Measurements from ENCODE around the gene PARD6G.
"Not testable (repeated sequence)": the region's sequence is repeated elsewhere in the genome, so short reads cannot be mapped to it uniquely, and the experiment has no call there.

PARD6G gene

DNA sequence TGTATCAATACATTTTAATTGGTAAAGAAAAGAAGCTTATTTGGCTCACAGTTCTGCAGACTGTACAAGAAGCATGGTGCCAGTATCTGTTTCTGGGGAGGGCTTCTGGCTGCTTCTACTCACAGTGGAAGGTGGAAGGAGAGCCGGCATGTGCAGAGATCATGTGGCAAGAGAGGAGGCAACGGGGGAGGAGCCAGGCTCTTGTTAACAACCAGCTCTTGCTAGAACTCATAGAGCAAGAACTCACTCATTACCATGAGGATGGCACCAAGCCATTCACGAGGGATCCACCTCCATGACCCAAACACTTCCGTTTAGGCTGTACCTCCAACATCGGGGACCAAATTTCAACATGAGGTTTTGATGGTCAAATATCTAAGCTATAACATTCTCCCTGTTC, 7.5 kb downstream of the PARD6G start:
- no peak overlapping the region for H3K4me3 ChIP-seq (ENCODE audit: low read depth, low read length)
- TF ChIP-seq, protein P1, sequence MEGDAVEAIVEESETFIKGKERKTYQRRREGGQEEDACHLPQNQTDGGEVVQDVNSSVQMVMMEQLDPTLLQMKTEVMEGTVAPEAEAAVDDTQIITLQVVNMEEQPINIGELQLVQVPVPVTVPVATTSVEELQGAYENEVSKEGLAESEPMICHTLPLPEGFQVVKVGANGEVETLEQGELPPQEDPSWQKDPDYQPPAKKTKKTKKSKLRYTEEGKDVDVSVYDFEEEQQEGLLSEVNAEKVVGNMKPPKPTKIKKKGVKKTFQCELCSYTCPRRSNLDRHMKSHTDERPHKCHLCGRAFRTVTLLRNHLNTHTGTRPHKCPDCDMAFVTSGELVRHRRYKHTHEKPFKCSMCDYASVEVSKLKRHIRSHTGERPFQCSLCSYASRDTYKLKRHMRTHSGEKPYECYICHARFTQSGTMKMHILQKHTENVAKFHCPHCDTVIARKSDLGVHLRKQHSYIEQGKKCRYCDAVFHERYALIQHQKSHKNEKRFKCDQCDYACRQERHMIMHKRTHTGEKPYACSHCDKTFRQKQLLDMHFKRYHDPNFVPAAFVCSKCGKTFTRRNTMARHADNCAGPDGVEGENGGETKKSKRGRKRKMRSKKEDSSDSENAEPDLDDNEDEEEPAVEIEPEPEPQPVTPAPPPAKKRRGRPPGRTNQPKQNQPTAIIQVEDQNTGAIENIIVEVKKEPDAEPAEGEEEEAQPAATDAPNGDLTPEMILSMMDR (IDR thresholded peaks at IDR 0.05; ENCODE audit: borderline replicate concordance, insufficient read depth, low read depth, low read length) = no peak

DNA sequence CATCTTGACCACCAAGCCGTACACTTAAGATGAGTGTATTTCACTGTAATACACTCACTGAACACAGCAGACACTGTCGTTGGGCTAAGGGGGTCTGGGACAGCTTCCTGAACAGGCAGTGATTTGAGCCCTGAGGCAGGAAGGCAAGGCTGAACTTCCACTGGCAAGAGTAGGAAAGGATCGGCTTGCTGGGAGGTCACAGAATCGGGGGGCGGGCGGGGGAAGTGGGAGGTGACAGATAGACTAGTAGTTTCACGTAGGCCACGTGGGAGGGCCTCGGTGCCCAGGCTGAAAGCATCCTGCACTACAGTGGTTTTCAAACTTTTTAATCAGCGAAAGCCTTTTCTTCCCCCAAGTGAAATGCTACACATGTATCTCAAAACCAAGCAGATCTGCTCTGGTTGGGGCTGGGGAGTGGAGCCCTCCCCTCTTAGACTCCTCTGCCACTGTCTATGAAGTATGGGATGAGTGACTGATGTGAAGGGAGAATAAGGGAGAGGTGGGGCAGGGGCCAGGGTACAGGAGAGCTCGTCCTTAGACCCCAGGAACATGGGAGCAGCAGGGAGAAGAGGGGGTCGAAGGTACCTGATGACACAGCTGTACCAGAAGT, 8.6 kb downstream of the PARD6G start:
- TF ChIP-seq, protein P1 (IDR thresholded peaks at IDR 0.05; ENCODE audit: borderline replicate concordance, insufficient read depth, low read depth, low read length) = no peak

DNA sequence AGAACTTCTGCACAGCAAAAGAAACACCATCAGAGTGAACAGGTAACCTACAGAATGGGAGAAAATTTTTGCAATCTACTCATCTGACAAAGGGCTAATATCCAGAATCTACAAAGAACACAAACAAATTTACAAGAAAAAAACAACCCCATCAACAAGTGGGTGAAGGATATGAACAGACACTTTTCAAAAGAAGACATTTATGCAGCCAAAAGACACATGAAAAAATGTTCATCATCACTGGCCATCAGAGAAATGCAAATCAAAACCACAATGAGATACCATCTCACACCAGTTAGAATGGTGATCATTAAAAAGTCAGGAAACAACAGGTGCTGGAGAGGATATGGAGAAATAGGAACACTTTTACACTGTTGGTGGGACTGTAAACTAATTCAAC, 9.8 kb downstream of the PARD6G start:
- not testable (repeated sequence) for H3K4me3 ChIP-seq (ENCODE audit: low read depth, low read length)

More for the DNA sequence above, 8.6 kb downstream of the PARD6G start:
- H3K4me3 ChIP-seq (ENCODE audit: low read depth, low read length) = no peak overlapping the region

DNA sequence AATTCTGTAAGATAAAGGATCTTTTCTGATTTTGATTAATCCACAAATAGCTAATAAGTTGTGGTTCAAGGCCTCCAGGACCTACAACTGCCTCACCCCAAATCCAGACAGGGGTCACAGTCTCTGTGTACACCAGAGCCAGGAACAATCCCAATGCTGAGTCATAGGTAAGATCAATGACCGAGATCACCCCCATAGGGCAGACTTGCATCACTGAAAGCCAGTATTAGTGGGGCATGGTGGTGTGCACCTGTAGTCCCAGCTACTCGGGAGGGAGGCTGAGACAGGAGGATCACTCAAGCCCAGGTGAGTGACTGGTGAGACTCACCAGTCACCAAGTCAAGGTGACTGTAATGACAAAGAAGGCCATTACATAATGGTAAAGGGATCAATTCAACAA, 12.9 kb downstream of the PARD6G start:
- H3K4me3 ChIP-seq (ENCODE audit: low read depth, low read length) = no peak overlapping the region
- TF ChIP-seq, protein P1 (IDR thresholded peaks at IDR 0.05; ENCODE audit: borderline replicate concordance, insufficient read depth, low read depth, low read length) = no peak

DNA sequence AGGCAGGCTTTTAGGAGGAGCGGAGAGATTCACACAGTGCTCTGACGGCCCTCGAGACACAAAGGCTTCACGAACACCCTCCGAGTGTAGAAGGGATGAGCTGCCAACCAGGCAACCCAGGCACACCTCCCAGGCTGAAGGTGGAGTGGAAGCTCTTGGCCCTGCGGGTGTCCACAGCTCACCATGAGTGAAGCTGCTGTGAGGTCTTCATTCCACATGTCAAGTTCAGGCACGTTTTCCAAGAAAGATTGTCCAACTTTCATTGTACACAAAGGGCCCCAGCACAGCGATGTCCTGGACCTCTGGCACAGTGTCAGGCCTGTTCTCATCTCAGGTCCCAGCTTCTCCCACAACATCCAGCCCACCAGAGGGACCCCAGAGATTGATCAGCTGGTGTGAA, 13.4 kb downstream of the PARD6G start:
- TF ChIP-seq, protein P1 (IDR thresholded peaks at IDR 0.05; ENCODE audit: borderline replicate concordance, insufficient read depth, low read depth, low read length) = no peak
- no peak overlapping the region for H3K4me3 ChIP-seq (ENCODE audit: low read depth, low read length)

DNA sequence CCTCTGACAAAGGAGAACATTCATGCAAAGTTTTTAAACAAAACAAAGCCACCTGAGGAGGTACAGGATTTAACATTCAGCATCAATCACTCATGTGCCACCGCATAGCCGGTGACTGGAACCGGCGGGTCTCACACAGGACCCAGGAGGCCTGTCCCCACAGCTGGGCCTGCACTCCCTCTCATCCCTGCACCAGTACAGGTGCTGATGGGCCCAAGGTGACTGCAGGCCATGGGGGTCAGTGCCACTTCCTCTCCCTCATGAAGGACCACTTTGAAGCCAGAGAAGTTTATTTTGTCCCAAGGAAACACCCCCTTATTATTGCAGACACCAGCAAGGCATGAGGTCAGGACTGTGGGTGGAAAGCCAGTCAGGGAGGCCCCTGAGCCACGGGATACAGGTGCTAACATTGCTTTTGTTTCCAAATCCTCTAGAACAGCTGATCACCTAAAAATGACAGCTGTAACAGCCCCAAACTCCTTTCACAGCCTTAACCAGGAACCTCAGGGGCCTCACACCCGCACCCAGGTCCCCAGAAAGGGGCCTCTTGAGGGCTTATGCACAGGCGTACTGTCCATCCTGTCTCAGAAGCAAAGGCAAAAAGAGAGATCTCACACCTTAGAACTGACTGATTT, 14.0 kb downstream of the PARD6G start:
- TF ChIP-seq, protein P1 (IDR thresholded peaks at IDR 0.05; ENCODE audit: borderline replicate concordance, insufficient read depth, low read depth, low read length) = no peak
- H3K4me3 ChIP-seq (ENCODE audit: low read depth, low read length) = no peak overlapping the region

DNA sequence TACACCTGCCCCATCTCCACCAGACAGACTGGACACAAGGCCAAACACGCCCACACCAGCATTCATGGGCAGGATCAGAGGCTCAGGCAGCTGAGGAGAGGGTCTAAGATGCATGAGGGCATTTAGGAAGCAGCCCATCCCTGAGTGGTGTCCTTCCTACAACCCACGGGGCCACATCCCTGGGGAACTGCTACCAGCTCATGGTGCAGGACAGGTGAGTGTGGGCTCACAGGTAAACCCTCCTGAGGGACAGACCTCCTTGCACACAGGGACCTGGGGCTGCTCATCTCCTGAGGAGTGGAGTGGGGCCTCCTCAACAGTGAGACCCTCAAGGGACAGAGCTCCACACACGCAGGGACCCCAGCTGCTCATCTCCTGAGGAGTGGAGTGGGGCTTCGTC, 14.6 kb downstream of the PARD6G start:
- TF ChIP-seq, protein P1 (IDR thresholded peaks at IDR 0.05; ENCODE audit: borderline replicate concordance, insufficient read depth, low read depth, low read length) = no peak
- H3K4me3 ChIP-seq (ENCODE audit: low read depth, low read length) = no peak overlapping the region
